PC-9 (cell line): Measurements from ENCODE around the gene ZBTB14. TPM values are rescaled to one million over a fixed set of nuclear protein-coding genes. Genes with fewer than 3 reads are reported as not detected.

ENCODE experiments used
- BruUV-seq: library from RNA; stranded (reverse); fragments of 400-500 nt; replicated peaks from 2 replicates; lab custom pipeline; 2021; lab: Mats Ljungman, UMichigan
- CTCF ChIA-PET: fragments of 300-600 bp; sonication (Branson Sonifier 250); formaldehyde crosslinking; loops from one replicate; lab custom pipeline; 2022; ENCODE audit warnings: antibody characterized with exemption; lab: Charles Lee
- POLR2A ChIA-PET: fragments of 300-600 bp; sonication (Branson Sonifier 250); formaldehyde crosslinking; loops from one replicate; lab custom pipeline; 2022; ENCODE audit warnings: antibody characterized with exemption; ENCODE audit not compliant: unreplicated experiment; lab: Charles Lee
- DNase-seq, 2 experiments: peaks; one replicate each; pipeline versions ENCODE4 v3.0.0 to v3.0.0-alpha.2; 2015 to 2022; ENCODE audit warnings: mixed read lengths in 1 of 2
- H2AFZ ChIP-seq: fragments of 200-600 bp; sonication (generic); 2 replicates; pipeline ENCODE4 v1.8.1; 2017; ENCODE audit warnings: antibody characterized with exemption
- H3F3A ChIP-seq: fragments of 200-600 bp; sonication (generic); 2 replicates; pipeline ENCODE4 v1.8.1; 2017; ENCODE audit warnings: antibody characterized with exemption, mild to moderate bottlenecking, low read depth; ENCODE audit not compliant: insufficient read depth
- H3K27ac ChIP-seq: fragments of 200-600 bp; sonication (generic); 2 replicates; pipeline ENCODE4 v1.6.1; 2016; ENCODE audit warnings: mixed run types
- H3K27me3 ChIP-seq: fragments of 200-600 bp; sonication (generic); 2 replicates; pipeline ENCODE4 v1.6.1; 2016; ENCODE audit warnings: low read depth, mixed run types; ENCODE audit not compliant: insufficient read depth
- H3K36me3 ChIP-seq: fragments of 200-600 bp; sonication (generic); 2 replicates; pipeline ENCODE4 v1.6.1; 2016; ENCODE audit warnings: low read depth, mixed run types
- H3K4me1 ChIP-seq: fragments of 200-600 bp; sonication (generic); replicated peaks from 2 replicates; pipeline ENCODE4 v1.6.1; 2016; ENCODE audit warnings: mixed run types; ENCODE audit not compliant: insufficient read depth
- H3K4me2 ChIP-seq: fragments of 200-600 bp; sonication (generic); 2 replicates; pipeline ENCODE4 v1.6.1; 2017; ENCODE audit warnings: mixed run types
- H3K4me3 ChIP-seq: fragments of 200-600 bp; sonication (generic); 2 replicates; pipeline ENCODE4 v1.6.1; 2016; ENCODE audit warnings: mixed run types
- H3K79me2 ChIP-seq: fragments of 200-600 bp; sonication (generic); 2 replicates; pipeline ENCODE4 v1.6.1; 2017; ENCODE audit warnings: low read depth, mixed run types
- H3K9me2 ChIP-seq: fragments of 200-600 bp; sonication (generic); 2 replicates; pipeline ENCODE4 v1.8.1; 2017; ENCODE audit warnings: mild to moderate bottlenecking; ENCODE audit not compliant: insufficient read depth
- H3K9me3 ChIP-seq: fragments of 200-600 bp; sonication (generic); 2 replicates; pipeline ENCODE4 v1.8.1; 2016; ENCODE audit warnings: low read depth; ENCODE audit not compliant: insufficient read depth
- H4K20me1 ChIP-seq: fragments of 200-600 bp; sonication (generic); 2 replicates; pipeline ENCODE4 v1.8.1; 2017; ENCODE audit not compliant: insufficient read depth
- EZH2 ChIP-seq: fragments of 200-600 bp; sonication (generic); IDR thresholded peaks from 2 replicates; pipeline ENCODE4 v1.8.0; 2017; ENCODE audit warnings: antibody characterized with exemption, low read depth
- intact Hi-C: fragments of 100-400 bp; cut with micrococcal nuclease; formaldehyde crosslinking; loops from one replicate; pipeline ENCODE4 v1.10.0; 2022; ENCODE audit not compliant: unreplicated experiment
- total RNA-seq: library from RNA; stranded (reverse); gene quantifications from 2 replicates; pipeline ENCODE4 v1.2.3, GENCODE V29; 2021
- TF ChIP-seq, protein P1 (sequence below): fragments of 200-600 bp; sonication (generic); conservative IDR thresholded peaks from 2 replicates; pipeline ENCODE4 v1.6.1; 2017; ENCODE audit warnings: mixed run types, antibody characterized with exemption, mild to moderate bottlenecking, moderate library complexity

Gene ZBTB14
- total RNA-seq, 1 experiment from 2014 or later = 15.7 TPM

- Histone ChIP-seq H3K4me1 (no peaks in the 10 kb centered on the region), H3K9me2 (no peaks in the 10 kb centered on the region; the same call in 1 of the 2 replicates), H3K4me3 (no peak overlapping the region), H3K27me3 (peaks cover 15% of the 10 kb centered on the region; the same call in 1 of the 2 replicates), H3K27ac (no peak overlapping the region), H3K9me3 (no peaks in the 10 kb centered on the region), H4K20me1 (no peaks in the 10 kb centered on the region), H2AFZ (no peak overlapping the region), H3F3A (no peaks in the 10 kb centered on the region), H3K36me3 (no peaks in the 10 kb centered on the region), H3K79me2 (no peaks in the 10 kb centered on the region), H3K4me2 (no peak overlapping the region)
- no TSS peak for BruUV-seq
- no peak for DNase-seq
- TF ChIP-seq, protein P1, sequence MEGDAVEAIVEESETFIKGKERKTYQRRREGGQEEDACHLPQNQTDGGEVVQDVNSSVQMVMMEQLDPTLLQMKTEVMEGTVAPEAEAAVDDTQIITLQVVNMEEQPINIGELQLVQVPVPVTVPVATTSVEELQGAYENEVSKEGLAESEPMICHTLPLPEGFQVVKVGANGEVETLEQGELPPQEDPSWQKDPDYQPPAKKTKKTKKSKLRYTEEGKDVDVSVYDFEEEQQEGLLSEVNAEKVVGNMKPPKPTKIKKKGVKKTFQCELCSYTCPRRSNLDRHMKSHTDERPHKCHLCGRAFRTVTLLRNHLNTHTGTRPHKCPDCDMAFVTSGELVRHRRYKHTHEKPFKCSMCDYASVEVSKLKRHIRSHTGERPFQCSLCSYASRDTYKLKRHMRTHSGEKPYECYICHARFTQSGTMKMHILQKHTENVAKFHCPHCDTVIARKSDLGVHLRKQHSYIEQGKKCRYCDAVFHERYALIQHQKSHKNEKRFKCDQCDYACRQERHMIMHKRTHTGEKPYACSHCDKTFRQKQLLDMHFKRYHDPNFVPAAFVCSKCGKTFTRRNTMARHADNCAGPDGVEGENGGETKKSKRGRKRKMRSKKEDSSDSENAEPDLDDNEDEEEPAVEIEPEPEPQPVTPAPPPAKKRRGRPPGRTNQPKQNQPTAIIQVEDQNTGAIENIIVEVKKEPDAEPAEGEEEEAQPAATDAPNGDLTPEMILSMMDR = no peak
- TF ChIP-seq EZH2 = no peak
- ChIA-PET POLR2A (no interaction called here), CTCF (no interaction called here)
- intact Hi-C loops = no loop called here
Measured at GRCh38 chr18:5275872-5276271, 19.7 kb downstream of the ZBTB14 start.

- no peaks in the 10 kb centered on the region for H3K9me3 ChIP-seq
- BruUV-seq = no TSS peak
- no peak overlapping the region for H3K27ac ChIP-seq
- no peak overlapping the region for H2AFZ ChIP-seq
- no peak overlapping the region for H3K4me3 ChIP-seq
- CTCF ChIA-PET = no interaction called here
- POLR2A ChIA-PET = no interaction called here
- H4K20me1 ChIP-seq = no peaks in the 10 kb centered on the region
- H3F3A ChIP-seq = no peaks in the 10 kb centered on the region
- intact Hi-C loops = no loop called here
- H3K4me1 ChIP-seq = no peaks in the 10 kb centered on the region
- no peak overlapping the region for H3K4me2 ChIP-seq
- H3K9me2 ChIP-seq = no peaks in the 10 kb centered on the region
- no peaks in the 10 kb centered on the region for H3K79me2 ChIP-seq
- no peaks in the 10 kb centered on the region for H3K36me3 ChIP-seq
- TF ChIP-seq EZH2 = no peak
- TF ChIP-seq, protein P1 = no peak
- H3K27me3 ChIP-seq = no peaks in the 10 kb centered on the region
- DNase-seq = no peak
Measured at GRCh38 chr18:5268874-5269273, 26.7 kb downstream of the ZBTB14 start.

DNA sequence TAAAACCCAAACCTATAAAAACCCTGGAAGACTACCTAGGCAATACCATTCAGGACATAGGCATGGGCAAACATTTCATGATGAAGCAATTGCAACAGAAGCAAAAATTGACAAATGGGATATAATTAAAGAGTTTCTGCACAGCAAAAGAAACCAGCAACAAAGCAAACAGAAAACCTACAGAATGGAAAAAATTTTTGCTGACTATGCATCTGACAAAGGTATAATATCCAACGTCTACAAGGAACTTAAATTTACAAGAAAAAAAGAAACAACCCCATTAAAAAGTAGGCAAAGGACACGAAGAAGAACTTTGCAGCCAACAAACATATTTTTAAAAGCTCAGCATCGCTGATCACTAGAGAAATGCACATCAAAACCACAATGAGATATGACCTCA, 28.8 kb downstream of the ZBTB14 start:
- H3K79me2 ChIP-seq = no peaks in the 10 kb centered on the region
- H4K20me1 ChIP-seq = no peaks in the 10 kb centered on the region
- ChIA-PET CTCF (no interaction called here), POLR2A (no interaction called here)
- H3K27ac ChIP-seq = no peak overlapping the region
- intact Hi-C loops = no loop called here
- DNase-seq = no peak
- no peaks in the 10 kb centered on the region for H3K9me3 ChIP-seq
- BruUV-seq = no TSS peak
- no peak overlapping the region for H3K4me2 ChIP-seq
- H3K4me1 ChIP-seq = no peaks in the 10 kb centered on the region
- TF ChIP-seq, protein P1 = no peak
- no peak for TF ChIP-seq EZH2
- H2AFZ ChIP-seq = no peak overlapping the region
- no peaks in the 10 kb centered on the region for H3K27me3 ChIP-seq
- no peak overlapping the region for H3K4me3 ChIP-seq
- no peaks in the 10 kb centered on the region for H3K9me2 ChIP-seq
- H3F3A ChIP-seq = no peaks in the 10 kb centered on the region
- H3K36me3 ChIP-seq = no peaks in the 10 kb centered on the region
